Chondrocyte (in vitro differentiated cells): ENCODE results near the gene TBC1D14. TPM values are rescaled to one million over a fixed set of nuclear protein-coding genes. Genes with fewer than 3 reads are reported as not detected.
"Not testable (repeated sequence)": the region's sequence is repeated elsewhere in the genome, so short reads cannot be mapped to it uniquely, and the experiment has no call there.

Experiments used
- DNase-seq: peaks from one replicate; pipeline ENCODE4 v3.0.0; 2021; ENCODE audit warnings: mixed read lengths, low spot score
- H3K27ac Mint-ChIP-seq: one replicate; pipeline ENCODE4 v1.8.0; 2021; ENCODE audit warnings: mild to moderate bottlenecking, moderate library complexity, mixed read lengths; ENCODE audit not compliant: unreplicated experiment
- H3K27me3 Mint-ChIP-seq: 2 replicates; pipeline ENCODE4 v1.8.0; 2021; ENCODE audit warnings: low read depth, mixed read lengths
- H3K36me3 Mint-ChIP-seq: 2 replicates; pipeline ENCODE4 v1.8.0; 2021; ENCODE audit warnings: low read depth, mixed read lengths
- H3K4me1 Mint-ChIP-seq: 2 replicates; pipeline ENCODE4 v1.8.0; 2021; ENCODE audit warnings: low read depth, mild to moderate bottlenecking, mixed read lengths
- H3K4me3 Mint-ChIP-seq: one replicate; pipeline ENCODE4 v1.8.0; 2021; ENCODE audit warnings: mild to moderate bottlenecking, moderate library complexity, mixed read lengths; ENCODE audit not compliant: unreplicated experiment
- H3K9me3 Mint-ChIP-seq: 2 replicates; pipeline ENCODE4 v1.8.0; 2021; ENCODE audit warnings: low read depth, mixed read lengths
- total RNA-seq: library from RNA; stranded (reverse); gene quantifications from 3 replicates; pipeline ENCODE4 v1.2.1, GENCODE V29; 2021
- TF ChIP-seq, protein P1 (sequence below): fragments of 200-600 bp; sonication (generic); IDR thresholded peaks from 2 replicates; pipeline ENCODE4 v1.5.0; 2021; ENCODE audit warnings: antibody characterized with exemption, mild to moderate bottlenecking, moderate library complexity

Gene TBC1D14
- total RNA-seq, 1 donor from 2014 or later = 25.2 TPM

DNA sequence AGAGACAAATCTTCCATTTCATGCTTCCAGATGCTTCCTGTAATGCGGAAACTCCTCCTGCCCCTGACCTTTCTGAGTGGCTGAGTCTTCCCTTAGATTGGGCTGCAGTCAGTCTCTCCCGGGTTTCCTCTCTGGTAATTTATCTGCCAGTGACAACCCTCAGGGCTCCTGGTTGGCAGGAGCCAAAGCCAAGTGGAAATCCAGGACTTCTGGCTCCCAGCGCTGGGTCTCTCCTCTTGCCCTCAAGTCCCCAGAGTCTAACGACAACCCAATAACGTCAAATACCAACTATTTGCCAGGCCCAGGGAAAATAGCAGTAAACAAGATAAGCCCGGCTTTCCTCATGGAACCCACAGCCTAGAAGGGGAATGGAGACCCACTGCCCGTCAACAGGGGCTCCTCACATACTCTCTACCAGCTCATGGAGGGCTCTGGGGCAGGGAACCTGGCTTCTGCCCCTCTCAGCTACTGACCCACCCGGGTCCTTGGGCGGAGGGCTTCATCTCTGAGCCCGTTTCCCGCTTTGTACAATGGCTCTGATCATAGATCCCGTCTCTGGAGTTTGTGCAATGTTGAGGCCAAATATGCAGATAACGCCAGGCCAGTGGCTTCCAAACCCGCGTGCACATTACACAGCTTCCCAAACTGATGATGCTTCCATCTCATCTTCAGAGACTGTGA lies 1.1 kb upstream of the TBC1D14 start:
- no peak for DNase-seq
- Mint-ChIP-seq H3K4me3 (peak overlapping the region; percentile 79), H3K27ac (peak overlapping the region; percentile 85), H3K9me3 (no peaks in the 10 kb centered on the region), H3K36me3 (peaks cover 2% of the 10 kb centered on the region), H3K27me3 (peaks cover 4% of the 10 kb centered on the region), H3K4me1 (peaks cover 29% of the 10 kb centered on the region)
- TF ChIP-seq, protein P1, sequence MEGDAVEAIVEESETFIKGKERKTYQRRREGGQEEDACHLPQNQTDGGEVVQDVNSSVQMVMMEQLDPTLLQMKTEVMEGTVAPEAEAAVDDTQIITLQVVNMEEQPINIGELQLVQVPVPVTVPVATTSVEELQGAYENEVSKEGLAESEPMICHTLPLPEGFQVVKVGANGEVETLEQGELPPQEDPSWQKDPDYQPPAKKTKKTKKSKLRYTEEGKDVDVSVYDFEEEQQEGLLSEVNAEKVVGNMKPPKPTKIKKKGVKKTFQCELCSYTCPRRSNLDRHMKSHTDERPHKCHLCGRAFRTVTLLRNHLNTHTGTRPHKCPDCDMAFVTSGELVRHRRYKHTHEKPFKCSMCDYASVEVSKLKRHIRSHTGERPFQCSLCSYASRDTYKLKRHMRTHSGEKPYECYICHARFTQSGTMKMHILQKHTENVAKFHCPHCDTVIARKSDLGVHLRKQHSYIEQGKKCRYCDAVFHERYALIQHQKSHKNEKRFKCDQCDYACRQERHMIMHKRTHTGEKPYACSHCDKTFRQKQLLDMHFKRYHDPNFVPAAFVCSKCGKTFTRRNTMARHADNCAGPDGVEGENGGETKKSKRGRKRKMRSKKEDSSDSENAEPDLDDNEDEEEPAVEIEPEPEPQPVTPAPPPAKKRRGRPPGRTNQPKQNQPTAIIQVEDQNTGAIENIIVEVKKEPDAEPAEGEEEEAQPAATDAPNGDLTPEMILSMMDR = no peak

DNA sequence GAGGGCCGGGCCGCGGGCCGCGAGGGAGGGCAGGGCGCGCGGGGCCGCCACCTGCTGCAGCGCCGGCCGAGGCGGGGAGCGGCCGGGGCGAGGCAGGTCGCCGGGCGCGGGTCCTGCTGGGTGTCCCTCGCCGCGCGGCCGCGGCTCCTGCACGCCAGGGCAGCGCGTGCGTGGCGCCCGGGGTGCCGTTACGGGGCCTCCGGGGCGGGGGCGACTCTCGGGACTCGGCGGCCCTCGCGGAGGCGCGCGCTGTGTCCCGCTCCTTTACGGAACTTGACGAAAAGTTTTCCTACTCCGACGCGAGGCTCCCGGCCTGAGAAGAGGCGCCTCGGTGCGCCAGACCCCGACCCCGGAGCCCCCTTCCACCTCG lies 329 bp downstream of the TBC1D14 start:
- peaks cover 4% of the 10 kb centered on the region for H3K27me3 Mint-ChIP-seq
- H3K4me1 Mint-ChIP-seq = peaks cover 29% of the 10 kb centered on the region
- no peak for DNase-seq
- H3K36me3 Mint-ChIP-seq = peaks cover 2% of the 10 kb centered on the region
- peak overlapping the region; percentile 92 for H3K4me3 Mint-ChIP-seq
- no peak overlapping the region for H3K27ac Mint-ChIP-seq
- no peaks in the 10 kb centered on the region for H3K9me3 Mint-ChIP-seq
- TF ChIP-seq, protein P1 = no peak

DNA sequence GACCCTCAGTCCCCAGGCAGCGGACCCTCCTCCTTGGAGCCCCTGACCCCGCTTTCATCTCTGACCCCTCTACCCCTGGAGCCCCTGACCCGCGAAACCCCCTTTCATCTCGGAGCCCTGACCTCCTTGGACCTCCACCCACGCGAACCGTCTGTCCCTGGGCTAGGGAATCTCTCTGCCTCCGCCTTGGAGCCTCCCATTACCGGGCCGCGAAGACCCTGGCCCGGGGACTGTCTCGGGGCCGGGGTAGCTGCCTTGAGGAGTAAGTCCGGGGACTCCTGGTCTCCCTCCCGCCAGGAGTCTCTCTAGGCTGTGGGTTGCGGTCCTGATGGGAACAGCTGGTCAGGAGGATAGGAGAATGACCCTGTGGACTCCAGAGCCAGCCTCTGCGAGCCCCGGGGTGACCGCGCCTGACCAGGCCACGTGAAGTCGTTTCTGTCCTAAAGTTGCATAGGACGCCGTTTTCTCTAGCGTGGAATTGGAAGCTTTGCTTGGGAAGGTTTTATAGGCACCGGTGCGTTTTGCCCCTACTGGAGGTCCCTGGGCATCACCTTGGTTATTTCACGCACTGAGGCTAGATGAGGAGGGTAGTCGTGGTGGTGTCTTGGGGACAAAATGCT lies 824 bp downstream of the TBC1D14 start:
- peaks cover 4% of the 10 kb centered on the region for H3K27me3 Mint-ChIP-seq
- H3K4me3 Mint-ChIP-seq = peak overlapping the region; percentile 92
- TF ChIP-seq, protein P1 = peak; percentile 52
- no peak for DNase-seq
- H3K4me1 Mint-ChIP-seq = peaks cover 29% of the 10 kb centered on the region
- peak overlapping the region; percentile 73 for H3K27ac Mint-ChIP-seq
- peaks cover 2% of the 10 kb centered on the region for H3K36me3 Mint-ChIP-seq
- H3K9me3 Mint-ChIP-seq = no peaks in the 10 kb centered on the region

DNA sequence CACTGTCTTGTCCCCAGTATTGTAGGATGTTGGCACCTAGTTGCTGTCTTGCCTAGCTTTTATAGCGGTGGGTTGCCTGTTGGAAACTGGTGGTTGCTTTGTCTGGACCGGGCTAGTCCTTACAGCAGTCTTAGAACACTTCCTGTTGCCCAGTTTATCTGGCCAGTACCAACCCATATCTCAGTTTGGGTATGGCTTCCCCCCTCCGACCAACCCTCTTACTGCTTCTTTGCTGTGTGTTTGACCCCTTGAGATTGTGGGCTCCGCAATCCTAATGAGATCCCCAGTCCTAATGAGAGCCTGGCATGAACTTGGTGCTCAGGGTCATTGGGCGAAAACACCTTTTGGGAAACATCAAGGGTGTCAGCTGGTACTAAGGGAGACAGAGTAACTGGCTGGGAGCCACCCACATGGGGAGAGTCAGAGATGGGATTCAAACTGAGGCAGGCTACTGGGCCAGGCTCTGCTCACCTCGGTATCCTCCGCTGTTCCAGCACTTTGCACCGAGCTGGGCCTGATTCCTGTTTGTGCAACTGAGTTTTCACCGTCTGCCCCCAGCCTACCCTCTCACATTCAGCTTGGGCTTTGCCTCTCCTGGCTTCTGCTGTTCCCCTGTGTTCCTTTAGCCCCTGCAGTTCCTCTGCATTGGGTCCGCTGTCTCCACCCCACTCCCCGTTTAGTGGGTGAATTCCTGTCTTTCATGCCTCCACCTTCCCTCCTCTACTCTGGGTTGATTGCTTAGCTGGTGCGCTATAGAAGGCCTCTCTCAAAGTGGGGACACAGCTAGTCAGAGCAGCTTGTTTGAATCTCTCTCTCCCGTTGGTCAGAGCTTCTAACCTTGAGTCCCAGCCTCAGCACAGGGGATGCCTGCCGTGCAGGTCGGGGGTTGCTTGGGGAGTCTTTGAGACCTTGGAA lies 1.6 kb downstream of the TBC1D14 start:
- Mint-ChIP-seq H3K9me3 (no peaks in the 10 kb centered on the region), H3K36me3 (peaks cover 2% of the 10 kb centered on the region), H3K27me3 (peaks cover 4% of the 10 kb centered on the region), H3K4me1 (peaks cover 29% of the 10 kb centered on the region), H3K4me3 (peak overlapping the region; percentile 92), H3K27ac (no peak overlapping the region)
- TF ChIP-seq, protein P1 = peak; percentile 10
- no peak for DNase-seq

DNA sequence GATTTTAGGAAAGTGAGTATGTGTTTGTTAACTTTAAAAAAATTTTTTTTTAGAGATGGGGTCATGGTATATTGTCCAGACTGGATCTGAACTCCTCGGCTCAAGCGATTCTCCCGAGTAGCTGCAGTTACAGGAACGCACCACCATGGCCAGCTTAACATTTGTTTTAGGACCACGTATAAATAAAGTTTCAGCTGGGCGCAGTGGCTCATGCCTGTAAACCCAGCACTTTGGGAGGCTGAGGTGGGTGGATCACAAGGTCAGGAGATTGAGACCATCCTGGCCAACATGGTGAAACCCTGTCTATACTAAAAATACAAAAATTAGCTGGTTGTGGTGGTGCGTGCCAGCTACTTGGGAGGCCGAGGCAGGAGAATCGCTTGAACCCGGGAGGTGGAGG lies 2.3 kb downstream of the TBC1D14 start:
- H3K27ac Mint-ChIP-seq, H3K27me3 Mint-ChIP-seq, DNase-seq, H3K36me3 Mint-ChIP-seq, H3K9me3 Mint-ChIP-seq, H3K4me3 Mint-ChIP-seq: not testable (repeated sequence)
- peaks cover 36% of the 10 kb centered on the region for H3K4me1 Mint-ChIP-seq
